AG04450 (cell line): Measurements from ENCODE around the gene IMMP2L. TPM values are rescaled to one million over a fixed set of nuclear protein-coding genes. Genes with fewer than 3 reads are reported as not detected.

Experiments used
- CTCF ChIA-PET: fragments of 300-600, 350-600 bp; formaldehyde crosslinking; extraction: SDS; loops from one replicate; lab custom pipeline; 2022; ENCODE audit warnings: antibody characterized with exemption, inconsistent platforms; lab: Charles Lee
- POLR2A ChIA-PET: fragments of 350-600 bp; formaldehyde crosslinking; extraction: SDS; loops from one replicate; lab custom pipeline; 2021; ENCODE audit warnings: antibody characterized with exemption, inconsistent platforms; lab: Yijun Ruan, JAX
- DNase-seq: peaks from one replicate; pipeline ENCODE4 v3.0.0-alpha.2; 2011; ENCODE audit warnings: low read depth, low spot score
- H3K27ac ChIP-seq: one replicate; pipeline ENCODE4 v1.5.1; 2012; ENCODE audit warnings: low read depth, low read length, control low read depth
- H3K27me3 ChIP-seq: one replicate; pipeline ENCODE4 v1.6.0; 2012; ENCODE audit warnings: low read length; ENCODE audit not compliant: control insufficient read depth, insufficient read depth
- H3K4me3 ChIP-seq: 2 replicates; pipeline ENCODE4 v1.5.1; 2011; ENCODE audit warnings: mild to moderate bottlenecking, low read depth, low read length, control low read depth
- H3K9me3 ChIP-seq: 2 replicates; pipeline ENCODE4 v1.5.1; 2012; ENCODE audit warnings: low read length; ENCODE audit not compliant: control insufficient read depth, insufficient read depth
- polyA plus RNA-seq: library from polyadenylated mRNA; depleted of rRNA; stranded (reverse); fragments of >200 nt; gene quantifications from 2 replicates; pipeline ENCODE4 v1.2.3, GENCODE V29; 2011
- TF ChIP-seq, protein P1 (sequence below): IDR thresholded peaks from 2 replicates; pipeline ENCODE4 v1.5.1; 2011; ENCODE audit warnings: low read depth, low read length, control low read depth, inconsistent platforms

IMMP2L gene
- polyA plus RNA-seq, 1 experiment = 8.0 TPM

DNA sequence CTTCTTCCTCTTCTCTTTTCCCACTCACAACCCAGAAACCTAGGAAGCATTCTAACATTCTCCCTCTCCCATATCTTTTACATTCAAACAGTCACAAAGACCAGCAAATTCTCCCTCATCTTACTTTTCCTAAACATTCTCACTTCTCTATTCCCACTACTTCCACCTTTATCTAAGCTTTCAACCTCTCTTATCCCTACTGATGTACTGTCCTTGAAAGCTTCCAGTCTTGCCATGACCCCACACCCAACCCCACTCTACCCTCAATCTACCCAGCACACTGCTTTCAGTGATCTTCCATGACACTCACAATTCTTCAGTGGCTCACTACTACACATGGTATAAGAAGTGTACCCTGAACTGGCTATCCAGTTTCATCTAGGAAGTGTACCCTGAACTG, 5.3 kb downstream of the IMMP2L start:
- Histone ChIP-seq H3K4me3 (no peak overlapping the region), H3K9me3 (no peaks in the 10 kb centered on the region), H3K27ac (no peak overlapping the region), H3K27me3 (no peaks in the 10 kb centered on the region)
- CTCF ChIA-PET = interaction anchor here (0.6 kb wide), 1 partner anchor 187 kb away, joined by 3 read pairs; no protein-coding TSS in a partner anchor
- no peak for DNase-seq
- TF ChIP-seq, protein P1, sequence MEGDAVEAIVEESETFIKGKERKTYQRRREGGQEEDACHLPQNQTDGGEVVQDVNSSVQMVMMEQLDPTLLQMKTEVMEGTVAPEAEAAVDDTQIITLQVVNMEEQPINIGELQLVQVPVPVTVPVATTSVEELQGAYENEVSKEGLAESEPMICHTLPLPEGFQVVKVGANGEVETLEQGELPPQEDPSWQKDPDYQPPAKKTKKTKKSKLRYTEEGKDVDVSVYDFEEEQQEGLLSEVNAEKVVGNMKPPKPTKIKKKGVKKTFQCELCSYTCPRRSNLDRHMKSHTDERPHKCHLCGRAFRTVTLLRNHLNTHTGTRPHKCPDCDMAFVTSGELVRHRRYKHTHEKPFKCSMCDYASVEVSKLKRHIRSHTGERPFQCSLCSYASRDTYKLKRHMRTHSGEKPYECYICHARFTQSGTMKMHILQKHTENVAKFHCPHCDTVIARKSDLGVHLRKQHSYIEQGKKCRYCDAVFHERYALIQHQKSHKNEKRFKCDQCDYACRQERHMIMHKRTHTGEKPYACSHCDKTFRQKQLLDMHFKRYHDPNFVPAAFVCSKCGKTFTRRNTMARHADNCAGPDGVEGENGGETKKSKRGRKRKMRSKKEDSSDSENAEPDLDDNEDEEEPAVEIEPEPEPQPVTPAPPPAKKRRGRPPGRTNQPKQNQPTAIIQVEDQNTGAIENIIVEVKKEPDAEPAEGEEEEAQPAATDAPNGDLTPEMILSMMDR = no peak
- POLR2A ChIA-PET = no interaction called here

DNA sequence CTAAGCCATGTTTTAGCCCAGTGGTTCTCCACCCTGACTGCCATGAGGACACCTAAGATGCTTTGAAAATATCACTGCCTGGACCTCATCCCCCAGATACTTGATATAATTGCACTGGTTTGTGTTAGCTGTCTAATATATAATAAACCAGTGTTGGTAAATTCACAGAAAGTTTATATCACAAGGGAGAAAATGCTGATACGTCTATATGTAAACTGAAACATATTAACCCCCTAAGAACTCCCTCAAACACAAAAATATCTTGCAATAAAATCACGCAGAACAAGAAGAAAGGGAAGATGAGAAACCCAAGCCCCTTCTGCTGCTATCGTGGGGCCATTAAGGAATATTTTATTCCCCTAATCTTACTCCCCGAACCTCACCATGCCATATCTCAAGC, 8.2 kb downstream of the IMMP2L start:
- H3K4me3 ChIP-seq = no peak overlapping the region
- no peaks in the 10 kb centered on the region for H3K27me3 ChIP-seq
- POLR2A ChIA-PET = no interaction called here
- TF ChIP-seq, protein P1 = no peak
- no peak for DNase-seq
- no peak overlapping the region for H3K27ac ChIP-seq
- CTCF ChIA-PET = interaction anchor here (0.6 kb wide), 1 partner anchor 1690 kb away, joined by 4 read pairs; no protein-coding TSS in a partner anchor
- H3K9me3 ChIP-seq = no peaks in the 10 kb centered on the region

DNA sequence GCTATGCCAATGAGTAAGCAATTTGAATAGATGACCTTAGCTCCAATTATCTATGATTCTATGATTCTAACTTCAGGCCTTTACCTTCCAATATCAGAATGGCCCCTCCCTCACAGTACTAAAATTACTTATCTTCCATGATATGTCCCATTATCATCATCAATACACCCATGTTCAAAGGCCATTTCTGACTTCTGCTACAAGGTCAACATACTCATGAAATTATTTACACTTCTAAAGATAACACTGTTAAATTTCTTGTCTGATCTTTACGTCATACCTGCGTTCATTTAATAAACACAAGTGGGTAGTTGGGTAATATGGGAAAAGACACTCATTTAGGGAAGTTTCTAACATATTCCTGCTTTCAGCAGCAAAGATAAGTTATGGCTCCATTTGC, 21.2 kb downstream of the IMMP2L start:
- TF ChIP-seq, protein P1 = no peak
- Histone ChIP-seq H3K9me3 (no peaks in the 10 kb centered on the region), H3K27me3 (no peaks in the 10 kb centered on the region), H3K4me3 (no peak overlapping the region), H3K27ac (no peak overlapping the region)
- POLR2A ChIA-PET = no interaction called here
- CTCF ChIA-PET = interaction anchor here (0.7 kb wide), 1 partner anchor 21 kb away, joined by 4 read pairs; the partner anchor contains the start of gene IMMP2L
- DNase-seq = no peak

DNA sequence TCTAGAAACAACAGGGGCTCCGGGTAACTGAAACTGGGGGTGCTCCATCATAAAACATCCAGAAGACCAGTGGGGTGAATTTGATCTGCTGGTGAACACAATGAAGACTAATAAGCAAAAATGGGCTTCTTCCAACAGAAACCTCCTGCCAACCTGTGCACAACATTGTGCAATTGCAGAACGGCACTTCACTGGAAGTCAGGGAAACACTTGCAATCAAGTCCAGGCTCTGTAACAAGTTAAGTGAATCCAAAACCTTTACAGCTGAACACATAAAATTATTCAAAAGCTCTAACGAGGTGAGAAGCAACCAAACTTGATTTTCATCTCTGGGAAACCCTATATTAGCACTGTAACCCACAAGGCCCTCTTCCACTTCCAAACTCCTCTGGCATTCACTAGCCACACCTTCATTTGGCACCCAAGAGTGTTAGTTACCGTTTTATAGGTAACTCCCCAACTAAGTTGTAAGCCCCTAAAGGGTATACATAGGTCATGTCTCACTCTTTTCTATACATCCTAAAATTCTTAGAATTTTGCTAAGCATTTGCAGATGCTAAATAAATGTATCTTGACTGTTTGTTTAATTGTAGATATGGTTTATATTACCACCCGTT, 22.0 kb downstream of the IMMP2L start:
- no peak overlapping the region for H3K4me3 ChIP-seq
- no peak overlapping the region for H3K27ac ChIP-seq
- DNase-seq = no peak
- H3K9me3 ChIP-seq = no peaks in the 10 kb centered on the region
- POLR2A ChIA-PET = no interaction called here
- CTCF ChIA-PET = no interaction called here
- H3K27me3 ChIP-seq = no peaks in the 10 kb centered on the region
- TF ChIP-seq, protein P1 = no peak

DNA sequence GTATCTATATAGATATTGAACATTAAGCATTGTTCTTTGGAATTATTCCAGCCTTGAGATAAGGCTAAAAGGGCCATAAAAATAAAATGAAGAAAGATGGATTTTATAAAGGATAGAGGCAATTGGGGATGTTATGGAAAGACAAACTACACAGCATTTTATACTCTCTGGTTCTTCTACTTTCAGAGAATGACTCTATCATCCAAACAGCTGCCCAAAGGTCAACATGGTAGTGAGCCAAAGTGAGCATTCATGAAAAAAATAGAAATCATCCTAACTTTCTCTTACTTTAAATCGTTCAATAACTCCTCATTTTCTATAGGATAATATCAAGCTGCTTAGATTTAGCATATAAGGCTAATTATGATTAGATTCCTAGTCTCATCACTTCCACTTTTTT, 25.2 kb downstream of the IMMP2L start:
- CTCF ChIA-PET = no interaction called here
- no peak overlapping the region for H3K4me3 ChIP-seq

More for the DNA sequence above, 25.2 kb downstream of the IMMP2L start:
- no peak for DNase-seq
- no peaks in the 10 kb centered on the region for H3K27me3 ChIP-seq
- no peaks in the 10 kb centered on the region for H3K9me3 ChIP-seq
- TF ChIP-seq, protein P1 = no peak
- POLR2A ChIA-PET = no interaction called here
- H3K27ac ChIP-seq = no peak overlapping the region
